Liver (tissue), 3 donors: ENCODE data around the gene CDH1.

Experiments
- CTCF ChIP-seq: fragments of 150-350 bp; IDR thresholded peaks from 2 replicates; pipeline ENCODE4 v1.5.1; 2017; ENCODE audit warnings: improper control_type of control experiment, low read depth, low read length; ENCODE audit not compliant: missing input control
- EGR1 ChIP-seq, 2 donors: IDR thresholded peaks; 2 replicates each; pipeline ENCODE4 v1.6.1; 2016 to 2018; ENCODE audit warnings: antibody characterized with exemption in 2 of 2, low read depth in 2 of 2
- GABPA ChIP-seq, 2 donors: IDR thresholded peaks in 1 of 2; conservative IDR thresholded peaks in 1 of 2; 2 replicates each; pipeline ENCODE4 v1.6.1; 2016; ENCODE audit warnings: antibody characterized with exemption in 2 of 2, mild to moderate bottlenecking in 1 of 2, moderate library complexity in 1 of 2
- RAD21 ChIP-seq, 2 donors: IDR thresholded peaks; 2 replicates each; pipeline ENCODE4 v1.6.1; 2016; ENCODE audit warnings: antibody characterized with exemption in 2 of 2, mild to moderate bottlenecking in 2 of 2
- ZBTB33 ChIP-seq: IDR thresholded peaks from 2 replicates; pipeline ENCODE4 v1.6.1; 2016; ENCODE audit warnings: antibody characterized with exemption
- donor health status: healthy.
- donor health status: healthy.

- TF ChIP-seq RAD21 (IDR thresholded peaks at IDR 0.05) = no peak
- no peak for TF ChIP-seq GABPA (IDR thresholded peaks at IDR 0.05 in 1 of 2, conservative IDR thresholded peaks at IDR 0.05 in 1 of 2)
- no peak for TF ChIP-seq CTCF
- TF ChIP-seq ZBTB33 = no peak
- no peak for TF ChIP-seq EGR1 (IDR thresholded peaks at IDR 0.05; ENCODE audit: low read depth in 2 of 2)
These were observed 89.6 kb downstream of the CDH1 start for GRCh38 chr16:68826652-68827051.
